Stimulated activated CD8-positive, alpha-beta memory T cell treated with anti-CD3 and anti-CD28 coated beads, Interleukin-2, amount 100 ng/mL, for 48 hours (primary cell): ENCODE measurements around the gene ITPKB.
A peak's percentile ranks its signal among the peaks of the same experiment; 100 is the strongest.
"Not testable (repeated sequence)": the region's sequence is repeated elsewhere in the genome, so short reads cannot be mapped to it uniquely, and the experiment has no call there.

Source experiments
- DNase-seq, 2 donors: peaks; one replicate each; pipeline ENCODE4 v3.0.0-alpha.2; 2020; ENCODE audit warnings: low read depth in 2 of 2

The ITPKB gene

DNA sequence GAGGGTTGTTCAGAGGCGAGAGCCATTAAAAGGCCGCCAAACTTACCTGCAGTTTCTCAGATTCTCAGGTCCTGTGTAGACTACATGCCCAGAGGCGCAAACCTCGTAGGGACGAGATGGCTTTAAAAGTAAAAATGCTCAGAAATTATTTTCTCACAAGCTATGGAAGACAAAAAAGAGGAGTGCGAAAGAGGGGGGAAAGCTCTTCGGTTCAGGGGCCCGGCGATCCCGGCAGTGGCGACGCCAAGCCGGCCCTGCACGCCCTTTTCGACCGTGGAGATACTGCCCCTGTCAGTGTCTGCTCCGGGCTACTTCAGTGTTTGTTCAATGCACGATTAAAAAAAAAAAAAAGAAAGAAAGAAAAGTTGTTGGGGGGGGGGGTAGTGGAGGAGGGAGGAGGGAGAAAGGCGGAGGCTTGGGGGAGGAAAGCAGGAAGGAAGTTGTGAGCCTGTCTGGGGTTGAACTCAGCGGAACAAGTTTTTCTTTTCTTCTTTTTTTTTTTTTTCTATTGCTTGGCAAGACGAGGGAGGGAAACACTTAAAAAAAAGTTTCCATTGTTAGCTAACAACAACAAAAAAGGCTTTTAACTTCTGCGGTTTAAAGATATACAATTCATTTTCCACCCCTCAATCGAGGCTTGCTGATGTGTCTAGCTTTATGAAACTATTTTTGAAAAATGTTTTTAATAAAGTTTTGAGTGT is at the start of gene ITPKB:
TSS of gene ITPKB (minus strand) at position 288 of the 701 bp plus-strand sequence. CDS start 1,824 bp downstream, outside the sequence.
- DNase-seq: no peak

DNA sequence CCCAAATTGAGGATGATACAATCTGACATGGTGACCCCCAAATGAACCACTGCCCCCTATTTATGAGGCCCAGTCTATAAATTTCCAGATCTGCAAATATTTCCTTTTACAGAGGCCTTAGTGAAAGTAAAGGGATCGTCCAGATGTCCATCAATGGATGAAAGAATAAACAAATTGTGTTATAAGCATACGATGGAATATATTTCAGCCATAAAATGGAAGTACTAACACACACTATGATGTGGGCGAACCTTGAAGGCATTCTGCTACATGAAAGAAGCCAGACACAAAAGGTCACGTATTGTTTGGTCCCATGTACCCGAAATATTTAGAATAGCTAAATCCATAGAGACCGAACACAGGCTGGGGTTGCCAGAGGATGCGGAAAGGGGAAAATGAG is 48.6 kb upstream of the ITPKB start:
- DNase-seq: no peak

DNA sequence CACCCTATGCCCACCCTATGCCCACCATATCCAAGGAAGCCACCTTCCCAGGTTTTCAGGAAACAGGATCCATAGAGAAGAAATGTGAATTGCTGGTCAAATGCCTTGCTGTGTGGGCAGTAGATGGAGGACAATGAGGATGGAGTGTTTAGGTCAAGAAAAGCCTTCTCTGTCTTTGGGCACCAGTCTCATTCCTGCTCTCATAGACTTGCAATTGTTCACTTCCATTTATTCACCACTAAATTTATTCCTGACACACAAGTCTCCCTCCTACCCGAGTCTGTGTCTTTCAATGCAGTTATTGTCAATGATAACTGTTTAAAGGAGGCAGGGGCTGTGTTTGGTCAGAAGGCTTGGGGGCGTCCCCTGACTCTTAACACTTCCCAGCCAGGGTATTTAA is 48.0 kb upstream of the ITPKB start:
- DNase-seq: no peak

DNA sequence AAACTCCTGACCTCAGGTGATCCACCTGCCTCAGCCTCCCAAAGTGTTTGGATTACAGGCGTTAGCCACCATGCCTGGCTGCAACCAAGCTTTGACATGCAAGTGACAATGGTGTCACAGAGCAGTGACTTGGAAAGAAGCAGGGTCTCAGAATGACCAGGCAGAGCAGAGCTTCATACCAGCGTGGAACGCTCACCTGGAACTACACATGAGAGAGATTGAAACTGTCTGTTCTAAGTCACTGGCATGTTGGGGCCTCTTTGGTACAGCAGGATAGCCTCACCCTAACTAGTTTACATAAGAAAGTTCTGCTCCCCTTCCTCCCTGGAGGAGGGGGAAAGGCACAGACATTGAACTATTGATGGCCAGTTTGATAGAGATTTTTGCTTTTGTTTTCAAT is 47.5 kb upstream of the ITPKB start:
- DNase-seq: no peak

DNA sequence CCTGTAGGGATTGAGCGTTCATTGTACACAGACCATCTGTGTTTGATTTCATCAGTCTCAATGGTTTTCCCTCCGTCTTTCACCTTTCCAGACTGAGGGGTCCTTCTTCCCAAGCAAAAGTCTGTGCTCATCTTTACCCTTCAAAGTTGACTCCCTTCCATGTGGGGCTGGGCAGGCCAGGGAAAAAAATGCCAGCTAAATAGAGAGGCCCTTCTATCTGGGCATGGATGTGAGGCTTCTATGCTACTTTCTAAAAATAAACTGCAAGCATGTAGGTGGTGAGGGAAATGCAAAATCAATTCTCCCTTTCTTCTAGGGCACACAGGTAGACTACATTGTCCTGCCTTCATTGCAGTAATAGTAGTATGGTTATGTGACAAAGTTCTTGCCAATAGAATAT is 46.7 kb upstream of the ITPKB start:
- no peak for DNase-seq

DNA sequence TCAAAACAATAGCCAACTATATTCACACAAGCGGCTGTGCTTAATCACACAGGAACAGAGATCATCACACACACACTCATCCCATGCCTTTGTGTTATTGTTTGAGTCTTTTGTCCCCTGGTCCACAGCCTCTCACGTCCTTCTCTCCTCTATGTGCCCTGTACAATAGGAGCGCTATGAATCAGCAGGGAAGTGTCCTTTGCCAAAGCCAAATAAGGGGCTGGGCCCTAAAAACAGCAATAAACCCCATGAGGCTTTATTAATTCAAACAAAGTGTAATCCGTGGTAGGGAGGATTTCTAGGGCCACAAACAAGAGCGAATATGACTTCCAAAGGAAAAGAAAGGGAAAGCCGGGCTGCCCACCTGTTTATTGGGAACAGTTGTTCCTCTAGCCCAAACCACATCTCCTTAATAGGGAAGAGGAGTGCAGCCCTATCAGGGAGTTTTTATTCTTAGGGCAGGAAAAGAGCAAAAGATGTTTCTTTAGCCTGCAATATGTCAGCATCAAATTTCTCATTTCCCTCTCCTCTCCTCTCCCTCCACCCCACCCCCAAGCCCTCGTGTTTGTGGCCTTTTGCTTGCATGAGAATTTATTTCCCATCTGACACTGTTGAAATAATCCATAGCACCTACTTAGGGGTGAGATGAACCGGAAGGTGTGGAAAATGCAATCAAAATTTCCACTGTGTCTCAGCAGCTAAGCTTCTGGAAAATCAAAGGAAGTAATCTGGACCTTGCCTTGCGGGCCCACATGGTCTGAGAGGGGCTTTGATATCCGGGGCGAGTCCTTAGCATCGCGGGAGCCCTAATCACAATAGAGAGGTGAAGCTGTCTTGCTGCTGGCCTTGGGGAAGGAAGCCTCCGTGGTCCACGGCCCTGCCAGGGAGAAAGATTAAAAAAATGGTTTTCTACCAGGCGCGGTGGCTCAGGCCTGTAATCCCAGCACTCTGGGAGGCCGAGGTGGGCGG is 45.3 kb upstream of the ITPKB start:
- DNase-seq: no peak

DNA sequence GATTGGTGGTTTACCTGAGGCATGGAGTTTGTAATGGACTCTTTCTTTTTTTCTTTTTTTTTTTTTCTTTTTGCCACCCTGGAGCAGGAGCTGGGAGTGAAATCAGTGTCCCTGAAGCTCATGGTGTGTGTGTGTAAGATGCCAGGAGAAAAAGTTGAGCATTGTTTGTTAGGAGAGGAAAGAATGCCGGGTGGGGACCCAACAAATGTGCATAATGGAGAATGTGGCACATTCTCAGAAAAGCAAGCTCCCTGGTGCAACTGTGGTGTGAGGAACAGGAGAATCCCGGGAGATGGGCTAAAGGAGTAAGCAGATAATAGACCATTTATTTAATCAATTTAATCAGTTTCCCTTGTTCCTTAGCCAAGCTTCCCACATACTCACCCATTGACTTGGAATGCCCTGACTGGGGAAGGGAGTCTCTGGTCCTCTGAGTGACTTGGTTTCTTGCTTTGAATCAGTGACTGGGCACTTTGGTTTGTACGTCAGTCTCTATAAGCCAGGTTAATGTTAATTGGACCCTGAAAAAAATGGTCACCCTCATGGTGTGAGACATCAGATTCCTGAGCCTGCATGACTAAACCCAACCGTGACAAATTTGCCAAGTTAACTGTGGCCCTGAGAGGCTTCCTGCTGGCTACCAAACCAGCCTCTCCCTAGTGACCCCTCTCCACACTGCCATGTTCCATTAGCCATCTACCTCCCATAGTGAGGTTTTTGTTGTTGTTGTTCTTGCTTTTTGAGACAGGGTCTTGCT is 43.9 kb upstream of the ITPKB start:
- DNase-seq: no peak

DNA sequence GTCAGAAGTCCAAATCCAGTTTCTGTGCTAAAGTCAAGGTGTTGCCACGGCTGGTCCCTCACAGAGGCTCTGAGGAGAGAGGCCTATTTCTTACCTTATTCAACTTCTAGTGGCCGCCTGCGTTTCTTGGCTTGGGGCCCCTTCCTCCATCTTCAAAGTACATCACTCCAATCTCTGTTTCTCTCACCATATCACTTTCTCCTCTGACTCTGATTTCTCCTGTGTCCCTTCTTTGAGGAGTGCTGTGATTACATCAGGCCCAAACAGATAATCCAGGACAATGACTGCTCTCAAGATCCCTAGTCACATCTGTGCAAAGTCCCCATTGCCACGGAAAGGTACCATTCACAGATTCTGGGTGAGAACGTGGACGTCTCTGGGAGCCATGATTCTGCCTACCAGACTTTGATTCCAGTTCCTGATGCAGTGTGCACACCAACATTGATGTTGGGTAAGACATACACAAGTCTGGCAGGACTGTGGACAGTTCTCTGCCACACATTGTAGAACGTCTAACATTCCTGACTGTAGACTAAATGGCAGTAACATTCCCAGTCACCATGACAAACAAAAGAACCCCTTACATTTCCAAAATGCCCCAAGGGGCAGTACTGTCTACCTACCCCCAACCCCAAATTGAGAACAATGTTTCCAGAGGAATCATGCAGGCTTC is 43.0 kb upstream of the ITPKB start:
- DNase-seq: no peak

DNA sequence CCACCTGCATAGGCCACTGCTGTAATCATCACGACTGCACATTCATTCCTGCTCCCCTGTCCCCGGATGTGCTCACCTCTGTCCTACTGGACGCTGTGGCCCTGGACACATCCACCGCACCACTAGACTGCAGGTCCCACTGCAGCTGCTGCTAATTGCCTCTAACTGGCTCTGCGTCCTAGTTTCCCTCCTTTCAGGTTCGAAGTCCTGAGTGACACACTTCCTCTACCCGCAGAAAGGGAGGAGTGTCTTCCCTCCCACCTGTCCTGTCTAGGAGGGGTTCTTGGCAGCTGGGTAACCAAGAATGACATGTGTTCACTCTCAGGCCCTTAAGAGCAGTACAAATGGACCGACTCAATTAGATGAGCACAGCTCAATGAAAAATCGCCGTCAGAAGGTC is 40.5 kb upstream of the ITPKB start:
- DNase-seq: no peak

DNA sequence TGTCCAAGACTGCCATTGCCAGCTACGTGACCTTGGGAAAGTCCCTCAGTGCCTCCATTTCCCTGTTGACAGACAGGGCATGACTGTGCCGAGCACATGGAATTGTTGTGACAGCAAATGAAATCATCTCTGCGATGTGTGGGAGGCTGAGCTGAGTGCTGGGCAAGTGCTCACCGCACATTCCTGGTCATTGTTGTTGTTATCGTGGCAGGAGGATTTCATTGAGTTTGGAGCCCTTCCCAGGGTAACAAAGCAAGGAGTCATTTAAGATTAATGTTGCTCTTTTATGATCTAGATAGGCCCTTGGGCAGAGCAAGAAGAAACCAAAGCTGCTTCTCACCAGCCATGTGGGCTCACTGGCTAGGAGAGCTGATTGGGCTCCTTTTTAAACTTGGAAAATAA is 39.6 kb upstream of the ITPKB start:
- no peak for DNase-seq

DNA sequence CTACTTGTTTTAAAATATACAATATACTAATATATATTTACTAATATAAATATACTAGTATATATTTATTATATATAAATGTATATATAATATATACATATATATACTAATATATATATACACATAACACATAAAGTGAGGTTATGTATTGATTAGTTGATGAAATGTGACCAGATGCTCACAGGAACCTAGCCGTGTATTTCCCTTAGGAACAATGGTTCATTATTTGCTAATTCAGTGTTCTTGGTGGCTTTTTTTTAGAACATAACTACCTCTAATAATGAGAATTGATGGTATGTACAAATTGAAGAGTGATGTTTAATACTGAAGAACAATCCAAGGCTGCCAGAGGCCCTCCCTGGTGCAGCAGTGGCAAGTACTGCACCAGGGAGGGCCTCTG is 37.9 kb upstream of the ITPKB start:
- no peak for DNase-seq

DNA sequence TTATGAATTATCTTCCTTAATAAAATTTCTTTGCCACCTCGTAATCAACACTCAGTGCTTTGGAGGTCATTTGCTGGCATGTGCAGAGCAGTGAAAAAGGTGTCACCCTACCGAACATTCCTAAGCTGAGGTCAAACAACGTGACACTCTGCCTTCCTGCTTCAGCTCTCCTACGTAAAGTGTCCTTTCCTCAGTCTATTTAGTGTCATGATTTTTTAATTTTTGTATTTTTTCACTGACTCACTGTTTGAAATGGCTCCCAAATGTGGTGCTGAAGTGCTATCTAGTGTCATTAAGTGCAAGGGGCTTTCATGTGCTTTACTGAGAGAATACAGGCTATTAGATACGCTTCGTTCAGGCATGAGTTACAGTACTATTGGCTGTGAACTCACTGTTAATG is 37.0 kb upstream of the ITPKB start:
- no peak for DNase-seq

DNA sequence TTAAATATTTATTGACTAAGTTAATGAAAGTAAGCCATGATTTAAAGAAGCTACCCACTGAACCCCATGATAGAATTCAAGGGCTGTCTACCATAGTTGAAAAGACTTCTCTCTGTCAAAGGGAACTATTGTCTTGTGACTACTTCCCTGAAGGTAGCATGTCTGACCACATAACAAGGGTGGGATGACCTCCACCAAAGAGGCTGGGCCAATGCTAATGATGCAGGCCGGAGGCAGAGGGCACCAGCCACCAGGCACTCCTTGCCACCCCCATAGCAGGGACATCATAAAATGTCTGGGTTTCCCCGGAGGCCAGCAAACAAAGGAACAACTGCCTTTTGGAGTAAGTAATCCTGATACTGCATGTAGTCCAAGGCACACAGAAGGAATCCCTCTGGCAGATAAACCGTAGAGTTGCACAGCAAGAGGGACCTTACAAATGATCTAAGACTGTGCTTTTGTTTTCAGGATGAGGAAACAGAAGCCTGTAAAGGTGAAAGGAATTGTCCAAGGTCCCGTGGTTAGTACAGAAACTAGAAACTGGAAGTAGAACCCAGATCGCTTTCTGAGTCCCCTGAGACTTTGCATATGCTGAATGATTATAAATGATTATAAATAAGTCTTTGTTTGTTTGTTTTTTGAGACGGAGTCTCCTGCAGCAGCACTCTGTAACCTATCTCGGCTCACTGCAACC is 33.5 kb upstream of the ITPKB start:
- DNase-seq: no peak

DNA sequence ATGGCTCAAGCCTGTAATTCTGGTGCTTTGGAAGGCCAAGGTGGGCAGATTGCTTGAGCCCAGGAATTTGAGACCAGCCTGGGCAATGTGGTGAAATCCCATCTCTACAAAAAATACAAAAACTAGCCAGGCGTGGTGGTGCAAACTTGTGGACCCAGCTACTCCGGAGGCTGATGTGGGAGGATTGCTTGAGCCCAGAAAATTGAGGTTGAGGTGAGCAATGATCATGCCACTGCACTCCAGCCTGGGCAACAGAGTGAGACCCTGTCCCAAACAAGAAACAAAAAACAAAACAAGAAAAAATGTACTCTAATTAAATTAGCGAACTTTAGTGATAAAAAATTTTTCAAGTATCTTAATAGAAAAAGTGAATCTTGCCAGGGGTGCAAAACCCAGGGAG is 28.1 kb upstream of the ITPKB start:
- not testable (repeated sequence) for DNase-seq

DNA sequence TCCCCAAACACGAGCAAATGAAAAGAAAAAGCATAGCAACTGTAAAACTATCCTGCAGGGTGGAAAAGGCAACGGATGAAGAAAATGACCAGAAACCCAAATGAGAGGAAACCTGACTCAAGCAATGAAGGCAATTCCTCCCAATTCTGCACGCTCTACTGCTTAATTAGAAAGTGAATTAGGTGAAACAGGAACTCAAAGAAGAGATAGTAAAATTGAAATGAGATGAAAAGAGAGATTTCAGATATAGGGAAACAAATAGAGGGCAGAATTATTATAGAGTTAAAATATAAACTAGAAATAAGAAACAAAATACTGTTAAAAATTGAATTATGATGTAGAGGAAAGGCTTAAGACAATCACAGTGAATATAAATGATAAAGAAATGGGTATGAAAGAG is 27.5 kb upstream of the ITPKB start:
- no peak for DNase-seq

DNA sequence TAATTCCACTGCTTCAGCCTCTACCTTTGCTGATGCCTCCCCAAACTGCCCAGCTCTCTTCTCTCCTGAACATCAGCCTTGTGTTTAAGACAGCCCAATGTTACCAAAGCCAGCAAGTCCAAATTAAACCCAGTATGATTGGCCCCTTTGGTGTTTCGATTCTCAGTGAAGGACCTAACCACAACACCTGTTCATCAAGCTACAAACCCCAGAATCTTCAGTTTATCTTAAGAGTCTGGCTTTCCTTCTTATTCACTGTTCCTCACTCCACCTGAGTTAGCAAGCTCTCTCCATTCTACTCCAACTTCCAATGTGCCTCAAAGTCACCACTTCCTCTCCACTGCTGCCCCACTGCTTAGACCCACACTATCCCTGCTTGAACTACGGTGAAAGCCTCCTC is 25.5 kb upstream of the ITPKB start:
- DNase-seq: no peak

DNA sequence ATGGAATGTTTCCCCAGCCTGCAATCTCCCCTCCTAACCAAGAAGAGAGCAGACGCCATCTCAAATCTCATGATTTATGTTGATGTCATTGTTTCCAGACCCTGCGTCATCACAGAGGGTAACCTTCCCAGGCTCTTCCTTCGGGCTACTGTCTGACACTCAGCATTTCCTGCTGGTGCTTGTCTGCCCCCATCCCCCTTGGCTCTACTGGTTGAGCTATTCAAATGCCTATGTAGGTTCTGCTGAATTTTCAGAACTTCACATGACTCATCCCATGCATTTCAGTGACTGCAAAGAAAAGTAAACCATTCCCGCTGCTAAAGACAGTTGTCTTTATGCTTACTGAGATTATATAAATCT is 24.8 kb upstream of the ITPKB start:
- DNase-seq: peak in 1 of 2 donors; percentile 17

DNA sequence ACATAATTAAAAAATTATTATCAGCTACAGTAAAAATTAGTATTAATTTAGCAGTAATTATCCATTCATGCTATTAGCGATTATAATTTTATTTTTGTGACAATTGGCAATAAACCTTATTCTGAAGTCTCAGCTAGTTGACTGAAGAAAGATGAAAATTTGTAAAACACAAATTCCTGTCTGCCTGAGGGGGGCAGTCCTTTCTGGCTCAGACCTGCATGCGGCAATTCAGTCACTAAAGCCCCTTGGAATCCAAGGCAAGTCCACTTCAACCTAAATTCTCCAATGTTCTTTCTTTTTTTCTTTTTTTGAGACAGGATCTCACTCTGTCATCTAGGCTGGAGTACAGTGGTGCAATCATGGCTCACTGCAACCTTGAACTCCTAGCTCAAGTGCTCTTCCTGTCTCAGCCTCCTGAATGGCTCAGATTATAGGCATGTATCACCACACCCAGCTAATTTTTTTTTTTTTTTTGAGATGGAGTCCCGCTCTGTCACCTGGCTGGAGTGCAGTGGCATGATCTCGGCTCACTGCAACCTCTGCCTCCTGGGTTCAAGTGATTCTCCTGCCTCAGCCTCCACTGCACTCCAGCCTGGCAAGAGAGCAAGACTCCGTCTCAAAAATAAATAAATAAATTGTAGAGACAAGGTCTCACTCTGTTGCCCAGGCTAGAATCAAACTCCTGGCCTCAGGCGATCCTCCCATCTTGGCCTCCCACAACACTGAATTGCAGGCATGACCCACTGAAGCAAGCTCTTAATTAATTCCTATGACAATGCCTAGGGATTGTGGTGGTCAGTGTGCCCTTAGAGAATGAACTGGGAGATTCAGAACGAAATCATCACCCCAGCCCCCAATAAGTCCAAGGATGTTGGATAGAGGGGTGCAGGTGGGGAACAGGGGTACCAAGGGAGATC is 24.2 kb upstream of the ITPKB start:
- no peak for DNase-seq

DNA sequence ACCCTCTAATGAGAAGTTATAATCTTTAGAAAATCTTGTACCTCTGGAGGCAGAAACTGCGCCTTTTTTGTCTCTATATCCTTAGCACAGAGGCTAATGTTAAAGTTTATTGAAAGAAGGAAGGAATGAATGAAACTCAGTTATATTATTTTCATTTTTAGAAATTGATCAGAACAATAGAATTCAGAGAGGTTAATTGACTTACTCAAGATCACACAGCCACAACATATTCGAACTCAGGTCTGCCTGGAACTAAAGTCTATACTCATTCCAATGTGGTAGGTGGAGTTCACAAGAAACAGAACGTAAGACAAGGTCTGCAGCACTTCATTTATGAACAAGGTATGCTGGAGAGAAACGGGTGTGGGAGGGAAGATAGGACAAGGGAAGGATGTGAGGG is 23.0 kb upstream of the ITPKB start:
- DNase-seq: no peak

DNA sequence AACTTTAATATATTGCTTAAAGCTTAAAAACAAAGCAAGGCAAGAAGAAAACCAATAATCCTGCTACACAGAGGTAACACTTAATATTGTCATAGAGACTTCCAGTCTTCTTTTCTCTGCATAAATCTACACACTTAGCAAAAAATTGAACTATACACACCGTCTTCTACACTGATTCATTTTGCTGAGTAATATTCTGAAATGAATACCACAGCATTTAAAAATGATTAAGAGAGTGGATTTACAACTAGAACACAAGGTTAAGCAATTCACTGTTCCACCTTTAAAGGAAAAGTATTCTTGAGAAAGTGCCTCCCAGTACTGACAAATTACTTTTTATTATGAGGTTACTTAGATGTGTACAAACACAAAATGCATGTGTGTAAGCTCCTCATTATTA is 22.2 kb upstream of the ITPKB start:
- no peak for DNase-seq
